Fibroblast of villous mesenchyme (primary cell): ENCODE results near the gene DNASE1. TPM values are rescaled to one million over a fixed set of nuclear protein-coding genes. Genes with fewer than 3 reads are reported as not detected.

Experiments
- DNase-seq: peaks from one replicate; pipeline ENCODE4 v3.0.0-alpha.2; 2010; ENCODE audit warnings: low read depth
- H3K4me3 ChIP-seq: 2 replicates; pipeline ENCODE4 v1.5.1; 2011; ENCODE audit warnings: low read depth, mild to moderate bottlenecking, low read length
- CTCF ChIP-seq: IDR thresholded peaks from 2 replicates; pipeline ENCODE4 v1.5.1; 2012; ENCODE audit warnings: low read depth, mild to moderate bottlenecking, low read length; ENCODE audit not compliant: insufficient read depth
- total RNA-seq: library from RNA; depleted of rRNA; stranded (reverse); fragments of >200 nt; gene quantifications from 2 replicates; pipeline ENCODE4 v1.2.3, GENCODE V29; 2012

Gene DNASE1
- total RNA-seq, 1 donor = 16.4 TPM

GRCh38 chr16:3674513-3675295 lies 20.2 kb downstream of the DNASE1 start:
- TF ChIP-seq CTCF = no peak
- no peak for DNase-seq

GRCh38 chr16:3675601-3676130 lies 21.2 kb downstream of the DNASE1 start:
- DNase-seq = no peak
- no peak for TF ChIP-seq CTCF
- no peak overlapping the region for H3K4me3 ChIP-seq

More at GRCh38 chr16:3674513-3675295, 20.2 kb downstream of the DNASE1 start:
- no peak overlapping the region for H3K4me3 ChIP-seq

DNA sequence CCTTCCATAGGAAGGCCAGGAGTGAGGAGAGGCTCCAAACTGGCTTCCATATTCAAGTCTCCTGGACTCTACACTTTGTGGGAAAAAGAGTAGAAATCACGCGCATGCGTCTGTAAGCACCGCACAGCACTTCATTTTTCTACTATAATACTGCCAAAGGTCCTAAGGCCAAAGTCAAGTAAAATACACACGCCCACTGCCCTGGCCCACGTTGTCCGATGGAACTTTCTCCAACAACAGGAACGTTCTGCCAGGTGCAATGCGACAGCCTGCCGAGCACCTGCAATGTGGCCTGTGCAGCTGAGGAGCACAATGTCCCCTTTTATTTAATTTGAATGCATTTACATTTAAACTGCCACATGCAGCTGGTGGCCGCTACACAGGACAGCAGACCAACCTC lies 23.5 kb downstream of the DNASE1 start:
- TF ChIP-seq CTCF = no peak
- H3K4me3 ChIP-seq = no peak overlapping the region
- DNase-seq = no peak

DNA sequence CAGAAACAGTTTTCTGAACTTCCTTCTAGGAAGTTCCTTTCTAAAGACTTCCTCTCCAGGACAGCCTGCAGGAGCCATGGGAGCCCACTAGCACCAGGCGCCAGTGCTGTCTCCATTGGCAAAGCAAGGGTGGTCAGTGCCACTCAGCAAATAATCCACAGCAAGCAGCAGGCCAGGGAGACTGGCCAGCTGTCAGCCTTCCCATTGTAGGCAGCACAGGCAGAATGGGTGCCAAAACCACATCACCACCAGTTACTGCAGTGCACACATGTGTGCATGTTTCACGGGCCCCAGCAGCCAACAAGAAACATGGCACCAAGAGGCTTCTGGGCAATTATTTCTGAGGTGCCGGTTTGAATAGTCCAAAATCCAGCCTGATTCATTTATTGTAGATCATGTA lies 26.7 kb downstream of the DNASE1 start:
- TF ChIP-seq CTCF = no peak
- no peak for DNase-seq
- no peak overlapping the region for H3K4me3 ChIP-seq

DNA sequence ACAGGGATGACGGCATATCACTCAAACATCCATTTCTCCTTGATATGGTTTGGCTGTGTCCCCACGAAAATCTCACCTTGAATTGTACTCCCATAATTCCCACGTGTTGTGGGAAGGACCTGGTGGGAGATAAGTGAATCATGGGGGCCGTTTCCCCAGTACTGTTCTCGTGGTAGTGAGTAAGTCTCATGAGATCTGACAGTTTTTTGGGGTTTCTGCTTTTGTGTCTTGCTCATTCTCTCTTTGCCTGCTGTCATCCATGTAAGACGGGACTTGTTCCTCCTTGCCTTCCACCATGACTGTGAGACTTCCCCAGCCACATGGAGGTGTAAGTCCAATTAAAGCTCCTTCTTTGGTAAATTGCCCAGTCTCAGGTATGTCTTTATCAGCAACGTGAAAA lies 32.5 kb downstream of the DNASE1 start:
- H3K4me3 ChIP-seq = no peak overlapping the region
- DNase-seq = no peak
- no peak for TF ChIP-seq CTCF

- no peak overlapping the region for H3K4me3 ChIP-seq
- TF ChIP-seq CTCF = no peak
- no peak for DNase-seq
Measured at GRCh38 chr16:3687792-3688191, 33.3 kb downstream of the DNASE1 start.

- no peak overlapping the region for H3K4me3 ChIP-seq
- no peak for TF ChIP-seq CTCF
- DNase-seq = peak; percentile 60
Measured at GRCh38 chr16:3689731-3690130, 35.2 kb downstream of the DNASE1 start.
